ENCODE results near the gene HINT1.
A peak's percentile ranks its signal among the peaks of the same experiment; 100 is the strongest.

HINT1 gene

DNA sequence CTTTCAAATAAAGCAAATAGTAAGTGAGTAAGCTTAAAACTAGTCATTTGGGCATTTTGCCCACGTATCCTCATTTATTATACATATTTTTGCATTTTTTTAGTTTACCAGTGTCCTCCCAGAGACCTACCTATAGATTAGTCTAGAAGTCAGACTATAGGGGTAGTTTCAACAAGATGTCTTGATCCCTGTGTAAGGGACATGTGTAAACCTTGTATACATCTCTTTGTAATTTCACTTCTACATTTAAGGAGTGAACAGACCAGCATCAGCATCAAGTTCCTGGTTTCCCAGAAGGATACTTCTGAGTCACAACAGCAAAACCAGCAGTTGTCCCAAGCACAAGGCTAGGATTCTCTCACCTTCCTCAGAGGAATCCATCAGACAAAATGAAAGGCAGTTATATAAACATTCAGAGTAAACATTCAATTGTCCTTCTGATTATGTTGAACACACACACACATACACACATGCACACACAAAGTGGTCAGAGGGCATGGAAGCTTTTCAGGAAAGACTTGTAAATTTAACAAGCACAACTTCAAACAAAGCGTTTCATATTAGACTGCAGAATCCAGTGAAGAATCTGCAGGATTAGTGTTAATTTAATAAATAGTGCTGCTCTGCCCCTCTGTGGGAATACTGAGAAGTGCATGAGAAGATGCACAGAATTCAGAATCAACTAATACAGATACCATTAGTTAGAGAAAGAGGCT is 55.4 kb downstream of the HINT1 start:
- DNase-seq, result peak; percentile 53 to 56
